Measurements from ENCODE around the gene WDR82.

DNA sequence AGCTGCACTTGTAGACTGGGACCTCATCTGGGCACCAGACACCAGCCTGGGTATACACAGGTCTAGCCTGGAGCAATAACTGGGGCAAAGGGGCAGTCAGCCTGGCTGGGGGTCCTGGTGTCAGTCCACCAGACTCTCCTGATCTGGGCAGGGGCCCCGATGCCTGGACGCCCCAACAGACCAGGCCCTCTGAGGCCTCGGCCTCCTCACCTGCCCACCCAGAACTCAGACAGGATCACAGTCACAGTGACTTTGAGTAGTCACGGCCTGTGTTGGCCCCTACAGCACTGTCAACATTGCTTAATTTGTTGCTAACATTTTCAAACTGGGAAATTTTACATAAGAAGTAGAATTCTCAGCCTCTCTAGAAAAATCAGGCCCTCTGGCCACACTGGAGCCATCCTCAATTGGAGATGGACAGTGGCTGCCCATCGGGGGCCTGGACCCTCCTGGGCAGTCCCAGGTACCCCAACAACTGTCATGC, 45.3 kb downstream of the WDR82 start:
- TF ChIP-seq, protein P1, sequence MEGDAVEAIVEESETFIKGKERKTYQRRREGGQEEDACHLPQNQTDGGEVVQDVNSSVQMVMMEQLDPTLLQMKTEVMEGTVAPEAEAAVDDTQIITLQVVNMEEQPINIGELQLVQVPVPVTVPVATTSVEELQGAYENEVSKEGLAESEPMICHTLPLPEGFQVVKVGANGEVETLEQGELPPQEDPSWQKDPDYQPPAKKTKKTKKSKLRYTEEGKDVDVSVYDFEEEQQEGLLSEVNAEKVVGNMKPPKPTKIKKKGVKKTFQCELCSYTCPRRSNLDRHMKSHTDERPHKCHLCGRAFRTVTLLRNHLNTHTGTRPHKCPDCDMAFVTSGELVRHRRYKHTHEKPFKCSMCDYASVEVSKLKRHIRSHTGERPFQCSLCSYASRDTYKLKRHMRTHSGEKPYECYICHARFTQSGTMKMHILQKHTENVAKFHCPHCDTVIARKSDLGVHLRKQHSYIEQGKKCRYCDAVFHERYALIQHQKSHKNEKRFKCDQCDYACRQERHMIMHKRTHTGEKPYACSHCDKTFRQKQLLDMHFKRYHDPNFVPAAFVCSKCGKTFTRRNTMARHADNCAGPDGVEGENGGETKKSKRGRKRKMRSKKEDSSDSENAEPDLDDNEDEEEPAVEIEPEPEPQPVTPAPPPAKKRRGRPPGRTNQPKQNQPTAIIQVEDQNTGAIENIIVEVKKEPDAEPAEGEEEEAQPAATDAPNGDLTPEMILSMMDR (IDR thresholded peaks at IDR 0.05; ENCODE audit: low read depth, low read length) = no peak; the same call in 1 of the 2 replicates
- TF ChIP-seq EZH2phosphoT487 (IDR thresholded peaks at IDR 0.05; ENCODE audit: low read depth) = no peak
